Stimulated activated CD8-positive, alpha-beta memory T cell treated with anti-CD3 and anti-CD28 coated beads, Interleukin-7, amount 100 ng/mL, for 48 hours (primary cell): ENCODE results near the gene SRSF10.
"Not testable (repeated sequence)": the region's sequence is repeated elsewhere in the genome, so short reads cannot be mapped to it uniquely, and the experiment has no call there.

Source experiments
- DNase-seq, 2 donors: peaks; one replicate each; pipeline ENCODE4 v3.0.0-alpha.2; 2020; ENCODE audit warnings: low read depth in 1 of 2; ENCODE audit errors: extremely low read depth in 1 of 2

The SRSF10 gene

GRCh38 chr1:23959461-23960290 is 20.5 kb downstream of the SRSF10 start, which contains the start of gene PNRC2:
PNRC2 (plus strand) TSS chr1:23959828; CDS start chr1:23961458, 1,630 bp downstream.
- DNase-seq = peak; percentile 91 to 94

GRCh38 chr1:23958810-23959460 is 21.2 kb downstream of the SRSF10 start:
- peak; percentile 80 to 95 for DNase-seq

- DNase-seq = not testable (repeated sequence)
Measured at GRCh38 chr1:23958040-23958809, 21.9 kb downstream of the SRSF10 start.

GRCh38 chr1:23957096-23957495 is 23.0 kb downstream of the SRSF10 start:
- DNase-seq = no peak

GRCh38 chr1:23953020-23953419 is 27.1 kb downstream of the SRSF10 start:
- no peak for DNase-seq

GRCh38 chr1:23947366-23947765 is 32.8 kb downstream of the SRSF10 start:
- no peak for DNase-seq

GRCh38 chr1:23936481-23937176 is 43.5 kb downstream of the SRSF10 start:
- DNase-seq = no peak

- DNase-seq = no peak
Measured at GRCh38 chr1:23931491-23931880, 48.6 kb downstream of the SRSF10 start.

GRCh38 chr1:23930861-23931490 is 49.2 kb downstream of the SRSF10 start:
- DNase-seq = no peak

GRCh38 chr1:23930270-23930669 is 49.9 kb downstream of the SRSF10 start:
- DNase-seq = no peak

GRCh38 chr1:23928789-23929188 is 51.3 kb downstream of the SRSF10 start:
- no peak for DNase-seq

- DNase-seq = no peak
Measured at GRCh38 chr1:23927097-23927496, 53.0 kb downstream of the SRSF10 start.

GRCh38 chr1:23925279-23925678 is 54.8 kb downstream of the SRSF10 start:
- DNase-seq = no peak

GRCh38 chr1:23924601-23925000 is 55.5 kb downstream of the SRSF10 start:
- no peak for DNase-seq

- DNase-seq = no peak
Measured at GRCh38 chr1:23923592-23924499, 56.3 kb downstream of the SRSF10 start.

GRCh38 chr1:23922321-23922943 is 57.7 kb downstream of the SRSF10 start:
- no peak for DNase-seq

- peak in 1 of 2 donors; percentile 42 for DNase-seq
Measured at GRCh38 chr1:23916209-23917131, 63.7 kb downstream of the SRSF10 start.

- no peak for DNase-seq
Measured at GRCh38 chr1:23915466-23915865, 64.7 kb downstream of the SRSF10 start.
